ENCODE data around the gene C10orf71.

C10orf71 gene

GRCh38 chr10:49274886-49275285 lies 24.1 kb upstream of the C10orf71 start:
- peaks cover 2% of the 10 kb centered on the region for H3K4me1 ChIP-seq (ENCODE audit: control insufficient read depth, insufficient read depth, low read length)
- no peaks in the 10 kb centered on the region for H3K9me3 ChIP-seq (ENCODE audit: control insufficient read depth in 2 of 2, low read length in 2 of 2)

GRCh38 chr10:49275896-49276295 lies 23.1 kb upstream of the C10orf71 start:
- Histone ChIP-seq H3K27ac (ENCODE audit: low read length) (no peak overlapping the region), H3K9me3 (ENCODE audit: control insufficient read depth in 2 of 2, low read length in 2 of 2) (no peaks in the 10 kb centered on the region), H3K9ac (ENCODE audit: low read length in 2 of 2) (no peak overlapping the region), H3K36me3 (ENCODE audit: control insufficient read depth in 2 of 2, insufficient read depth in 2 of 2, low read length in 2 of 2) (no peaks in the 10 kb centered on the region), H3K27me3 (ENCODE audit: control insufficient read depth in 1 of 2, insufficient read depth in 2 of 2, low read length in 2 of 2) (peaks cover 0 to 3% of the 10 kb centered on the region in 2 donors), H3K4me3 (ENCODE audit: low read length in 2 of 2) (no peak overlapping the region), H3K4me1 (ENCODE audit: control insufficient read depth, insufficient read depth, low read length) (peaks cover 2% of the 10 kb centered on the region)

More at GRCh38 chr10:49274886-49275285, 24.1 kb upstream of the C10orf71 start:
- Histone ChIP-seq H3K4me3 (ENCODE audit: low read length in 2 of 2) (no peak overlapping the region), H3K27ac (ENCODE audit: low read length) (no peak overlapping the region), H3K27me3 (ENCODE audit: control insufficient read depth in 1 of 2, insufficient read depth in 2 of 2, low read length in 2 of 2) (peaks cover 0 to 3% of the 10 kb centered on the region in 2 donors), H3K36me3 (ENCODE audit: control insufficient read depth in 2 of 2, insufficient read depth in 2 of 2, low read length in 2 of 2) (no peaks in the 10 kb centered on the region), H3K9ac (ENCODE audit: low read length in 2 of 2) (no peak overlapping the region)

GRCh38 chr10:49276596-49276995 lies 22.4 kb upstream of the C10orf71 start:
- Histone ChIP-seq H3K4me1 (ENCODE audit: control insufficient read depth, insufficient read depth, low read length) (peaks cover 2% of the 10 kb centered on the region), H3K9me3 (ENCODE audit: control insufficient read depth in 2 of 2, low read length in 2 of 2) (no peaks in the 10 kb centered on the region), H3K9ac (ENCODE audit: low read length in 2 of 2) (no peak overlapping the region), H3K27ac (ENCODE audit: low read length) (no peak overlapping the region), H3K4me3 (ENCODE audit: low read length in 2 of 2) (no peak overlapping the region), H3K27me3 (ENCODE audit: control insufficient read depth in 1 of 2, insufficient read depth in 2 of 2, low read length in 2 of 2) (peaks cover 0 to 4% of the 10 kb centered on the region in 2 donors), H3K36me3 (ENCODE audit: control insufficient read depth in 2 of 2, insufficient read depth in 2 of 2, low read length in 2 of 2) (no peaks in the 10 kb centered on the region)

- Histone ChIP-seq H3K27ac (ENCODE audit: low read length) (no peak overlapping the region), H3K9ac (ENCODE audit: low read length in 2 of 2) (no peak overlapping the region), H3K36me3 (ENCODE audit: control insufficient read depth in 2 of 2, insufficient read depth in 2 of 2, low read length in 2 of 2) (no peaks in the 10 kb centered on the region), H3K4me3 (ENCODE audit: low read length in 2 of 2) (no peak overlapping the region), H3K27me3 (ENCODE audit: control insufficient read depth in 1 of 2, insufficient read depth in 2 of 2, low read length in 2 of 2) (peaks cover 0 to 4% of the 10 kb centered on the region in 2 donors), H3K9me3 (ENCODE audit: control insufficient read depth in 2 of 2, low read length in 2 of 2) (no peaks in the 10 kb centered on the region), H3K4me1 (ENCODE audit: control insufficient read depth, insufficient read depth, low read length) (no peaks in the 10 kb centered on the region)
These were observed 21.0 kb upstream of the C10orf71 start for GRCh38 chr10:49277973-49278372.

- Histone ChIP-seq H3K27me3 (ENCODE audit: control insufficient read depth in 1 of 2, insufficient read depth in 2 of 2, low read length in 2 of 2) (peaks cover 0 to 4% of the 10 kb centered on the region in 2 donors), H3K4me1 (ENCODE audit: control insufficient read depth, insufficient read depth, low read length) (no peaks in the 10 kb centered on the region), H3K4me3 (ENCODE audit: low read length in 2 of 2) (no peak overlapping the region), H3K36me3 (ENCODE audit: control insufficient read depth in 2 of 2, insufficient read depth in 2 of 2, low read length in 2 of 2) (no peaks in the 10 kb centered on the region), H3K27ac (ENCODE audit: low read length) (no peak overlapping the region), H3K9me3 (ENCODE audit: control insufficient read depth in 2 of 2, low read length in 2 of 2) (no peaks in the 10 kb centered on the region), H3K9ac (ENCODE audit: low read length in 2 of 2) (no peak overlapping the region)
These were observed 20.4 kb upstream of the C10orf71 start for GRCh38 chr10:49278497-49278981.

GRCh38 chr10:49279015-49279880 lies 19.7 kb upstream of the C10orf71 start:
- H3K27me3 ChIP-seq (ENCODE audit: control insufficient read depth in 1 of 2, insufficient read depth in 2 of 2, low read length in 2 of 2), result peaks cover 0 to 4% of the 10 kb centered on the region in 2 donors
- H3K27ac ChIP-seq (ENCODE audit: low read length), result no peak overlapping the region
- H3K4me1 ChIP-seq (ENCODE audit: control insufficient read depth, insufficient read depth, low read length), result no peaks in the 10 kb centered on the region
- H3K9me3 ChIP-seq (ENCODE audit: control insufficient read depth in 2 of 2, low read length in 2 of 2), result no peaks in the 10 kb centered on the region
- H3K9ac ChIP-seq (ENCODE audit: low read length in 2 of 2), result no peak overlapping the region
- no peak overlapping the region for H3K4me3 ChIP-seq (ENCODE audit: low read length in 2 of 2)
- no peaks in the 10 kb centered on the region for H3K36me3 ChIP-seq (ENCODE audit: control insufficient read depth in 2 of 2, insufficient read depth in 2 of 2, low read length in 2 of 2)

GRCh38 chr10:49280001-49280408 lies 19.0 kb upstream of the C10orf71 start:
- no peaks in the 10 kb centered on the region for H3K9me3 ChIP-seq (ENCODE audit: control insufficient read depth in 2 of 2, low read length in 2 of 2)
- H3K9ac ChIP-seq (ENCODE audit: low read length in 2 of 2), result no peak overlapping the region
- H3K4me1 ChIP-seq (ENCODE audit: control insufficient read depth, insufficient read depth, low read length), result no peaks in the 10 kb centered on the region
- no peak overlapping the region for H3K27ac ChIP-seq (ENCODE audit: low read length)
- H3K27me3 ChIP-seq (ENCODE audit: control insufficient read depth in 1 of 2, insufficient read depth in 2 of 2, low read length in 2 of 2), result peaks cover 0 to 4% of the 10 kb centered on the region in 2 donors
- H3K4me3 ChIP-seq (ENCODE audit: low read length in 2 of 2), result no peak overlapping the region
- H3K36me3 ChIP-seq (ENCODE audit: control insufficient read depth in 2 of 2, insufficient read depth in 2 of 2, low read length in 2 of 2), result no peaks in the 10 kb centered on the region

GRCh38 chr10:49281461-49281860 lies 17.5 kb upstream of the C10orf71 start:
- no peaks in the 10 kb centered on the region for H3K9me3 ChIP-seq (ENCODE audit: control insufficient read depth in 2 of 2, low read length in 2 of 2)
- no peak overlapping the region for H3K4me3 ChIP-seq (ENCODE audit: low read length in 2 of 2)
- H3K4me1 ChIP-seq (ENCODE audit: control insufficient read depth, insufficient read depth, low read length), result no peaks in the 10 kb centered on the region
- H3K27me3 ChIP-seq (ENCODE audit: control insufficient read depth in 1 of 2, insufficient read depth in 2 of 2, low read length in 2 of 2), result peaks cover 0 to 4% of the 10 kb centered on the region in 2 donors
- no peak overlapping the region for H3K9ac ChIP-seq (ENCODE audit: low read length in 2 of 2)
- H3K27ac ChIP-seq (ENCODE audit: low read length), result no peak overlapping the region
- no peaks in the 10 kb centered on the region for H3K36me3 ChIP-seq (ENCODE audit: control insufficient read depth in 2 of 2, insufficient read depth in 2 of 2, low read length in 2 of 2)

- Histone ChIP-seq H3K9ac (ENCODE audit: low read length in 2 of 2) (no peak overlapping the region), H3K4me3 (ENCODE audit: low read length in 2 of 2) (no peak overlapping the region), H3K36me3 (ENCODE audit: control insufficient read depth in 2 of 2, insufficient read depth in 2 of 2, low read length in 2 of 2) (no peaks in the 10 kb centered on the region), H3K9me3 (ENCODE audit: control insufficient read depth in 2 of 2, low read length in 2 of 2) (no peaks in the 10 kb centered on the region), H3K27ac (ENCODE audit: low read length) (no peak overlapping the region), H3K4me1 (ENCODE audit: control insufficient read depth, insufficient read depth, low read length) (no peaks in the 10 kb centered on the region), H3K27me3 (ENCODE audit: control insufficient read depth in 1 of 2, insufficient read depth in 2 of 2, low read length in 2 of 2) (peaks cover 0 to 4% of the 10 kb centered on the region in 2 donors)
These were observed 16.7 kb upstream of the C10orf71 start for GRCh38 chr10:49282306-49282705.

- no peak overlapping the region for H3K27ac ChIP-seq (ENCODE audit: low read length)
- no peaks in the 10 kb centered on the region for H3K36me3 ChIP-seq (ENCODE audit: control insufficient read depth in 2 of 2, insufficient read depth in 2 of 2, low read length in 2 of 2)
- H3K9me3 ChIP-seq (ENCODE audit: control insufficient read depth in 2 of 2, low read length in 2 of 2), result no peaks in the 10 kb centered on the region
- no peak overlapping the region for H3K9ac ChIP-seq (ENCODE audit: low read length in 2 of 2)
- H3K4me1 ChIP-seq (ENCODE audit: control insufficient read depth, insufficient read depth, low read length), result no peaks in the 10 kb centered on the region
- no peak overlapping the region for H3K4me3 ChIP-seq (ENCODE audit: low read length in 2 of 2)
- peaks cover 0 to 4% of the 10 kb centered on the region in 2 donors for H3K27me3 ChIP-seq (ENCODE audit: control insufficient read depth in 1 of 2, insufficient read depth in 2 of 2, low read length in 2 of 2)
These were observed 16.1 kb upstream of the C10orf71 start for GRCh38 chr10:49282879-49283341.

GRCh38 chr10:49283491-49283890 lies 15.5 kb upstream of the C10orf71 start:
- H3K9me3 ChIP-seq (ENCODE audit: control insufficient read depth in 2 of 2, low read length in 2 of 2), result no peaks in the 10 kb centered on the region
- H3K27ac ChIP-seq (ENCODE audit: low read length), result no peak overlapping the region
- no peaks in the 10 kb centered on the region for H3K4me1 ChIP-seq (ENCODE audit: control insufficient read depth, insufficient read depth, low read length)
- H3K4me3 ChIP-seq (ENCODE audit: low read length in 2 of 2), result no peak overlapping the region
- no peaks in the 10 kb centered on the region for H3K36me3 ChIP-seq (ENCODE audit: control insufficient read depth in 2 of 2, insufficient read depth in 2 of 2, low read length in 2 of 2)
- peaks cover 0 to 2% of the 10 kb centered on the region in 2 donors for H3K27me3 ChIP-seq (ENCODE audit: control insufficient read depth in 1 of 2, insufficient read depth in 2 of 2, low read length in 2 of 2)
- no peak overlapping the region for H3K9ac ChIP-seq (ENCODE audit: low read length in 2 of 2)

Measured in stomach smooth muscle (tissue), 2 donors.